Middle frontal gyrus (tissue), 1 donor: Measurements from ENCODE around the gene RGS4.
"Not testable (repeated sequence)": the region's sequence is repeated elsewhere in the genome, so short reads cannot be mapped to it uniquely, and the experiment has no call there.

ENCODE experiments used
- DNase-seq: peaks from one replicate; pipeline ENCODE4 v3.0.0-alpha.2; 2015; ENCODE audit warnings: low spot score; ENCODE audit errors: extremely low spot score

Gene RGS4

GRCh38 chr1:163068716-163069115 lies 445 bp upstream of the RGS4 start:
- DNase-seq: peak; percentile 6

GRCh38 chr1:163069655-163070277 lies 605 bp downstream of the RGS4 start:
- DNase-seq: no peak

GRCh38 chr1:163071405-163072255 lies 2.5 kb downstream of the RGS4 start:
- no peak for DNase-seq

- no peak for DNase-seq
These were observed 3.5 kb downstream of the RGS4 start for GRCh38 chr1:163072658-163073057.

GRCh38 chr1:163074004-163074403 lies 4.8 kb downstream of the RGS4 start:
- no peak for DNase-seq

GRCh38 chr1:163074716-163075284 lies 5.6 kb downstream of the RGS4 start:
- DNase-seq: no peak

GRCh38 chr1:163076044-163076443 lies 6.9 kb downstream of the RGS4 start:
- no peak for DNase-seq

GRCh38 chr1:163076446-163076845 lies 7.3 kb downstream of the RGS4 start:
- no peak for DNase-seq

GRCh38 chr1:163076981-163077761 lies 8.0 kb downstream of the RGS4 start:
- DNase-seq: no peak

GRCh38 chr1:163082971-163083370 lies 13.8 kb downstream of the RGS4 start:
- DNase-seq: no peak

- DNase-seq: no peak
These were observed 14.5 kb downstream of the RGS4 start for GRCh38 chr1:163083690-163084089.

- no peak for DNase-seq
These were observed 15.2 kb downstream of the RGS4 start for GRCh38 chr1:163084330-163084729.

GRCh38 chr1:163085041-163085903 lies 16.1 kb downstream of the RGS4 start:
- DNase-seq: no peak

GRCh38 chr1:163085904-163086268 lies 16.7 kb downstream of the RGS4 start:
- no peak for DNase-seq

- DNase-seq: not testable (repeated sequence)
These were observed 20.0 kb downstream of the RGS4 start for GRCh38 chr1:163089117-163089516.

- DNase-seq: no peak
These were observed 21.3 kb downstream of the RGS4 start for GRCh38 chr1:163090321-163090945.

- no peak for DNase-seq
These were observed 24.0 kb downstream of the RGS4 start for GRCh38 chr1:163093169-163093568.

- no peak for DNase-seq
These were observed 24.4 kb downstream of the RGS4 start for GRCh38 chr1:163093579-163093978.

- DNase-seq: no peak
These were observed 25.0 kb downstream of the RGS4 start for GRCh38 chr1:163094182-163094581.

- DNase-seq: no peak
These were observed 25.4 kb downstream of the RGS4 start for GRCh38 chr1:163094589-163094988.
